Mesodermal cell (in vitro differentiated cells): ENCODE data around the gene TIGD2. TPM values are rescaled to one million over a fixed set of nuclear protein-coding genes. Genes with fewer than 3 reads are reported as not detected.

Experiments
- H3K27ac ChIP-seq: 2 replicates; pipeline ENCODE4 v1.7.0; 2013; ENCODE audit warnings: mild to moderate bottlenecking, low read depth, low read length, moderate library complexity; ENCODE audit not compliant: severe bottlenecking
- H3K36me3 ChIP-seq: 2 replicates; pipeline ENCODE4 v1.7.1; 2013; ENCODE audit warnings: mild to moderate bottlenecking, low read length, moderate library complexity; ENCODE audit not compliant: control insufficient read depth, insufficient read depth
- H3K4me1 ChIP-seq: one replicate; pipeline ENCODE4 v1.7.1; 2013; ENCODE audit warnings: mild to moderate bottlenecking, low read length; ENCODE audit not compliant: insufficient read depth, control insufficient read depth, poor library complexity, severe bottlenecking
- H3K4me3 ChIP-seq: 2 replicates; pipeline ENCODE4 v1.7.0; 2013; ENCODE audit warnings: low read length, control low read depth, mild to moderate bottlenecking; ENCODE audit not compliant: insufficient read depth, poor library complexity, severe bottlenecking; ENCODE audit errors: extremely low read depth
- H3K9me3 ChIP-seq: 2 replicates; pipeline ENCODE4 v1.7.1; 2013; ENCODE audit warnings: mild to moderate bottlenecking, low read length, moderate library complexity; ENCODE audit not compliant: control insufficient read depth
- WGBS, 2 experiments: methylation state at CpG; one replicate each; pipeline ENCODE4 v1.1.5; 2013; ENCODE audit warnings: missing lambda C conversion rate in 2 of 2; ENCODE audit not compliant: insufficient coverage in 2 of 2; 5-methylcytosine and 5-hydroxymethylcytosine counted together
- polyA plus RNA-seq, 2 experiments: library from polyadenylated mRNA; stranded (reverse); fragments of 50-300 nt; gene quantifications; one replicate each; pipeline ENCODE4 v1.2.3, GENCODE V29; 2013

TIGD2 gene
- 5.1 TPM for polyA plus RNA-seq (2013, experiment 1 of 2)
- polyA plus RNA-seq (2013, experiment 2 of 2) = 6.5 TPM

DNA sequence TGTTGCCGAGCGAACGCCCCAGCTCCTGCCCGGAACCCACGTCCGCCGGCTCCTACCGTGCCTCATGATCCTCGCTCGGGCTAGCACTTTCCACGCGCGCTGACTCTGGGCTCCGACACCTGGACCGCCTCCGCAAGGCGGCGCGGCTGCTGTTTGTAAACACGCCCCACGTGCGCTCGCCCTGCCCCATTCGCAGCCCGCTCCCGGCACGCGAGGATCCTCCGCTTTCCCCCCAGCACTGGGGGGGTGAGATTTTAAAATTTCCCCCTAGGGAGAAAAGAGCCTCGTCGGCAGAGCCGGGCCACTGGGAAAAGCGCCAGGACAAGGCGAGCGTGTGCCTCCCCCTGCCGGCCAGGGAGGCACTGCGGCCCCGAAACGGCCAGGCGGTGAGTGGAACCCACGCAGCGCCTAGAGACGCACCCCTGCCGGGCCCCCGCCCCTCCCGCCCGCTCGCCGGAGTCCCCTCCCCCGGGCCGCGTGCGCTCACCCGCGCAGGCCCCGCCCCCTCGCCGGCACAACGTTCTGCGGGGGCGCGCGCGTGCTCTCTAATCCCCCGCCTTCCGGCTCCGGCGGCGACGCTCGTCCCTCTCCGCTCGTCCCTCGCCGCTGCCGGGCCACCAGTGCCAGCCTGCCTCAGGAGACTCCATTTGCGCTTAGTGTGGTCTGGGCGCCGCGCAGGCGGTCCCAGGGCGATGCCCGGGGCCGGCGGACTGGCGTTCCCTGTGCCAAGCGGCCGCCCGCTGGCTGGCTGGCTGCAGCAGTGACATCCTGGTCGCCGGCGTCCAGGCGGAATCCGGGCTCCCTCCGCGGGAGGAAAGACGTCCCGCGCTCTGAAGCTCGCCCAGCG is at the start of gene TIGD2:
Gene TIGD2, plus strand, starts transcription at position 548 of the 847 bp plus-strand sequence. CDS start 1,442 bp downstream, outside the sequence.
- H3K4me3 ChIP-seq = peak within 1 kb of the TSS; percentile 67

DNA sequence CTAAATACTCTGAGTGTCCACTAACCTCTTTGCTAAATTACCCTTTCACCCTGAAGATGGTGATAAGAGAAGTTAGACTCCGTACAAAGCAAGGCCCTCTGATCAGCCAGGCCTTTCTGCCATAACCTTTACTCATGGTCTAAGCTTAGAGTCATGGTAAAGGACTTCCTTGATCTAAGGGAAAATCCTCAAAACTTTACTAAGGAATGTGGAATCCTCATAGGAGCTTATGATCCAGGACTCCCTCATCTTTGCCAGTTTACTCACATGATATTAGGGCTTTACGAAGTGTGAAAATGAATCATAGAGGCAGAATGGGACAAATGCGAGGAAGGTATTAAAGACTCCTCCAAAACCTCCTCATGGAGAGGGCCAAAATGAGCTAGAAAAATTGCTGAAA is 46.5 kb upstream of the TIGD2 start:
- 83% methylated on average over 1 of the region's 3 CpGs; no CpG with 5 or more reads in 1 of the 2 experiments for WGBS, 2 experiments
- Histone ChIP-seq H3K9me3 (no peaks in the 10 kb centered on the region), H3K4me3 (no peak overlapping the region), H3K4me1 (no peaks in the 10 kb centered on the region), H3K36me3 (no peaks in the 10 kb centered on the region), H3K27ac (no peak overlapping the region)

More for the DNA sequence above, at the start of gene TIGD2:
- WGBS, 2 experiments = 0 to 1% methylated on average over 64 to 75 of the region's 101 CpGs
- peaks cover 4% of the 10 kb centered on the region for H3K9me3 ChIP-seq
- H3K27ac ChIP-seq = peak within 1 kb of the TSS; percentile 57
- H3K36me3 ChIP-seq = peaks cover 3% of the 10 kb centered on the region
- H3K4me1 ChIP-seq = no peaks in the 10 kb centered on the region

DNA sequence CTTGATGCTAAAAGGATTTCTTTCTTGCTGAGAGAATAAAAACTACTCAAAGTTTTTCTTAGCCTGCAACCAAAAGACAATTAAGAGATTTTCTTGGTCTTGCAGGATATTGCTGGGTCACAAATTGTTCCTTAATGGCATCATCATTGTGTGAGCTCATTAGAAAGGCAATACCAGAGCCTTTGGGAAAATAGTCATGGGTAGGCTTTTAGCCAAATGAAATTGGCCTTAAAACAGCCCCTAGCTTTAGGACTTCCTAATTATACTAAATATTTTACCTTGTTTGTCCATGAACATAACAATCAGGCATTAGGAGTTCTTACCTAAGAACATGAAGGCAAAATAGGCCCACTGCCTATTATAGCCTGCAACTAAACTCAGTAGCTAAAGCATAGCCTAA is 43.9 kb upstream of the TIGD2 start:
- Histone ChIP-seq H3K4me3 (no peak overlapping the region), H3K9me3 (no peaks in the 10 kb centered on the region), H3K4me1 (no peaks in the 10 kb centered on the region), H3K36me3 (no peaks in the 10 kb centered on the region), H3K27ac (no peak overlapping the region)

DNA sequence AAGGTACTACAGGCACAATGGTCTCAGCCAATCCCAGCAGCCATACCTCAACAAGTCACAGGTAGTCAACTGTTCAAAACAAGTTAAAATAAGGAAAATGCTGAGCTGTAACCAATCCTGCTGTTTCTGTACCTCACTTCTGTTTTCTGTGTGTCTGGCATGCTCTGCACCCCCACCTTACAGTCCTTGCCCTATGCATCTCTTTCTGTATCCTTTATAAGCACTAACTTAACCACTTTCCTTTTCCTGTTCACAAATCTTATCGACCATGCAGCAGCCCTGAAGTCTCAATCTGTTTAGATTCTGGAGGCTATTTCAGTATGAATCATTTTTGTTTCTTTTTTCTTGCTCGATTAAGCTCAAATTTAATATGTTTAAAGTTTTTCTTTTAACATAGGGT is 41.9 kb upstream of the TIGD2 start:
- WGBS, 2 experiments = no CpG with 5 or more reads among the region's 2 CpGs
- H3K27ac ChIP-seq = no peak overlapping the region
- H3K4me3 ChIP-seq = no peak overlapping the region
- H3K4me1 ChIP-seq = no peaks in the 10 kb centered on the region
- no peaks in the 10 kb centered on the region for H3K36me3 ChIP-seq
- H3K9me3 ChIP-seq = no peaks in the 10 kb centered on the region

DNA sequence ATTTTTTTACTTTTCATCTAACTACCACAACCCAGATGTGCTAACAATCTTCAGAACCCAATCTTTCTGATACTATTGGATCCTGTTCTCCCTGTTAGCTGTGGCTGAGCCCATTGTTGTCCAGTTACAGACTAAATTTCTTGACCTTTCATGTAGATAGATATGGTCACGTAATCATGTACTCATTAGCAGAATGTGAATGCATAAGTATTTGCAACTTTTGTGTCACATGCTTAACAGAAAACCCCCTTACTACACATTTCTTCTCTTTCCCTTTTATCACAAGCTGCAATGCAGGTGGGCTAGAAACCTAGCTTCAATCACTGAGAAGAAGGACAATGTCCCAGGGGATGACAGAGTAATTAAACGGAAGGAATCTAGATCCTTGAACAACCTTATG is 41.3 kb upstream of the TIGD2 start:
- Histone ChIP-seq H3K4me3 (no peak overlapping the region), H3K36me3 (no peaks in the 10 kb centered on the region), H3K27ac (no peak overlapping the region), H3K4me1 (no peaks in the 10 kb centered on the region), H3K9me3 (no peaks in the 10 kb centered on the region)
- 80% methylated on average over 1 of the region's 2 CpGs; no CpG with 5 or more reads in 1 of the 2 experiments for WGBS, 2 experiments

DNA sequence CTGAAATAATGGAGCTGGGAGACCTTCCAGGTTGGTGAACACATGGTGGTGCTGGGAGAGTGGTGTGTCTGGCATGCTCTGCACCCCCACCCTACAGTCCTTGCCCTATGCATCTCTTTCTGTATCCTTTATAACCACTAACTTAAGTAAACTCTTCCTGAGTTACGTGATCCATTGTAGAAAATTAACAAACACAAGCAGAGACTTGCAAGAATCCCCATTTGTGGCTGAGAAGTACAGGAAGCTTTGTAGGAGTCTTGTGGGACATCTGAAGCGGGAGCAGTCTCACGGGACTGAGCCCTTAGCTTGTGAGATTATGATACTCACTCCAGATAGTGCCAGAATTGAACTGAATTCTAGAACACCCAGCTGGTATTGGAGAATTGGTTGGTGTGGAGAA is 40.0 kb upstream of the TIGD2 start:
- WGBS, 2 experiments = no CpG with 5 or more reads among the region's 3 CpGs
- Histone ChIP-seq H3K4me3 (no peak overlapping the region), H3K36me3 (no peaks in the 10 kb centered on the region), H3K4me1 (no peaks in the 10 kb centered on the region), H3K27ac (no peak overlapping the region), H3K9me3 (no peaks in the 10 kb centered on the region)

DNA sequence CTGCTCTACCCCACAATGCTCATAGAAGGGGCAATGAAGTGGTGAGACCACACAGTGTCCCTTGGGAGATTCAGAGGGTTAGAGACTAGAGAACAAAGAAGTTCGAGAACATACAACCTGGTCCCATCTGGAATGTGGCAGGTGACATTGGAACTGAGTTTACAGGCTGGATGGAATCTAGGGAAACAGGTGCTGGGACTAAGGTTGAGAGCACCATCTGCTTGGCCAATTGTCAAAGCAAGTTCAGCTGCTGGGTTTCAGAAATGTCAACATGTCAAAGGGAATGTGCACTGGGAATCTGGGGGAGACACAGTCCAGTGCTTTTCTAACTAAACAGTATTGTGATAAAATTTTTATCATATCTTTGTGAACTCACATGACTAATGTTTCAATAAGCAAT is 38.4 kb upstream of the TIGD2 start:
- H3K9me3 ChIP-seq = no peaks in the 10 kb centered on the region
- 88% methylated on average over 1 of the region's 1 CpG; no CpG with 5 or more reads in 1 of the 2 experiments for WGBS, 2 experiments
- H3K27ac ChIP-seq = no peak overlapping the region
- H3K4me3 ChIP-seq = no peak overlapping the region
- H3K36me3 ChIP-seq = no peaks in the 10 kb centered on the region
- H3K4me1 ChIP-seq = no peaks in the 10 kb centered on the region

DNA sequence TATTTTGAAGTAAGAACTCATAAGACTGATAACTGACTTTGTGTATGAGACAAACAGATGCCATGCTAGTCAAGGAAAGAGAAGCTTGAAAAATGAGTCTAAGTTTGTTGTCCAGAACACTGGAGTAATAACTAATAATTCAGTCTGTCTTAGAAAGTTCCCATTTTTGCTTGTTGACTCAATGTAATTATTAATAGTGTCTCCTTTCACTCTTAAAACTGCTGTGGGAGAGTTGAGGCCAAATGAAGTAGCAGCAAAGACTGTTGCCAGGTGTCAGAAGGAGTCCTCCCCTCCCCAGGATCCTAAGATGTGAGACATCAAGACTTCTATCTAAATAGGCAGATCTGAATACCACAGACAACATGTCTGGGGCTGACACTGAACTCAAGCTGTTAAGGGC is 33.6 kb upstream of the TIGD2 start:
- Histone ChIP-seq H3K4me1 (no peaks in the 10 kb centered on the region), H3K9me3 (no peaks in the 10 kb centered on the region)

DNA sequence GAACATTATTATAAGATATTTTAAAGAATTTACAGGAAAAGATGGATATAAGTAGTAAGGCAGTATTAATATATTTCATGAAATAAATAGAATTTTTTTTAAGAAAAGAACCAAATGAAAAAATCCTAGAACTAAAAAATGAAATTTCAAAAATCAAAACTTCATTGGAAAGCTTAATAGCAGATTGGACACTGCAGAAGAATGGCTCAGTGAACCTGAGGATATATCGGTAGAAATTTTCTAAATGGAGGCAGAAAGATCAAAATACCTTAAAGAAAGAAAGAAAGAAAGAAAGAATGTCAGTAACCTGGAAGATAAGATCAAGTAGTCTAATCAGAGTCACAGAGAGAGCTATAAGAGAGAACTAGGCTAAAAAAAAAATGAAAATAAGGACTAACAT is 33.0 kb upstream of the TIGD2 start:
- 100% methylated on average over 1 of the region's 1 CpG; no CpG with 5 or more reads in 1 of the 2 experiments for WGBS, 2 experiments
- H3K36me3 ChIP-seq = no peaks in the 10 kb centered on the region
- H3K9me3 ChIP-seq = no peaks in the 10 kb centered on the region
- H3K4me3 ChIP-seq = no peak overlapping the region
- H3K27ac ChIP-seq = no peak overlapping the region
- H3K4me1 ChIP-seq = no peaks in the 10 kb centered on the region

More for the DNA sequence above, 33.6 kb upstream of the TIGD2 start:
- no peaks in the 10 kb centered on the region for H3K36me3 ChIP-seq
- no peak overlapping the region for H3K27ac ChIP-seq
- H3K4me3 ChIP-seq = no peak overlapping the region

DNA sequence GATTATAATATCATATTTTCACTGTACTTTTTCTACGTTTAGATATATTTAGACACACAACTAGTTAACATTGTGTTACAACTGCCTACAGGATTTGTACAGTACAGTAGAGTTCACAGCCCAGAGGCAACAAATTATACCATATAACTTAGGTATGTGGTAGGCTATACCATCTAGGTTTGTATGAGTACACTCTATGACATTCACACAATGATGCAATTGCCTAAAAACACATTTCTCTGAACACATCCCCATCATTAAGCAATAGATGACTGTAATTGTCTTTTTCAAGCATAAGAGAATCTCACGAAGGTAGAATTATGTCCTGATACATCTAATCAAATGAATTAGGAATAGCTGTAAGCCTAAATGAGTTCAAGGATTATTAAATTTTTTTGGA is 12.3 kb upstream of the TIGD2 start:
- Histone ChIP-seq H3K36me3 (no peaks in the 10 kb centered on the region), H3K27ac (no peak overlapping the region), H3K9me3 (no peaks in the 10 kb centered on the region), H3K4me3 (no peak overlapping the region), H3K4me1 (no peaks in the 10 kb centered on the region)
- WGBS, 2 experiments = no CpG with 5 or more reads among the region's 2 CpGs

DNA sequence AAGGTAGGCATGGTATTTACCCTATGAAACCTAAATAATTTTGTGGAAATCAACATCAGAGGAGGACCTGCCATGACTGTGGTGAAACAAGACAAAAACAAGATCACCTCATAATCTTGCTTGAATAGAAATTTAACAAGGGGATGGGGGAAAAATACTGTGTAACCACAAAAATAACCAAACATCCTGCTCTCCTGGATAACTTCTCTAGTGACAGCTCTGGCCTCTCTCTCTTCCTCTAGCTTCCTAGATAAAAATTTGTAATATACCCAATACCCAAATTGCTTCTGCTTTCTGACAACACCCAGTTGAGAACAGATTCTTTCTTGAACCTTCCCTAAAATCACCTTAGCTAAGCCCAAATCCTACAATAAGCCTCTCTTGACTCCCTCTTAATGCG is 11.9 kb upstream of the TIGD2 start:
- Histone ChIP-seq H3K9me3 (no peaks in the 10 kb centered on the region), H3K36me3 (no peaks in the 10 kb centered on the region), H3K27ac (no peak overlapping the region), H3K4me3 (no peak overlapping the region), H3K4me1 (no peaks in the 10 kb centered on the region)
- no CpG with 5 or more reads among the region's 1 CpG for WGBS, 2 experiments
